Activated naive CD4-positive, alpha-beta T cell (primary cell): Measurements from ENCODE around the gene ABL1.

ENCODE experiments used
- DNase-seq, 4 experiments: peaks; one replicate each; lab custom pipeline; 2025; lab: John Stamatoyannopoulos, UW

The ABL1 gene

GRCh38 chr9:130872093-130872492 is 37.0 kb downstream of the ABL1 start:
- no peak for DNase-seq

GRCh38 chr9:130872508-130872907 is 37.5 kb downstream of the ABL1 start:
- DNase-seq = no peak

GRCh38 chr9:130872912-130873503 is 38.0 kb downstream of the ABL1 start:
- DNase-seq = no peak

GRCh38 chr9:130873966-130874365 is 38.9 kb downstream of the ABL1 start:
- no peak for DNase-seq

GRCh38 chr9:130874783-130875182 is 39.7 kb downstream of the ABL1 start:
- no peak for DNase-seq

GRCh38 chr9:130877300-130877699 is 42.2 kb downstream of the ABL1 start:
- no peak for DNase-seq

GRCh38 chr9:130878295-130878694 is 43.2 kb downstream of the ABL1 start:
- DNase-seq = no peak

- DNase-seq = no peak
Measured at GRCh38 chr9:130879863-130880411, 44.9 kb downstream of the ABL1 start.

GRCh38 chr9:130880599-130881220 is 45.7 kb downstream of the ABL1 start:
- no peak for DNase-seq

GRCh38 chr9:130881516-130881915 is 46.5 kb downstream of the ABL1 start:
- no peak for DNase-seq

- no peak for DNase-seq
Measured at GRCh38 chr9:130882696-130883225, 47.7 kb downstream of the ABL1 start.

GRCh38 chr9:130883479-130883878 is 48.4 kb downstream of the ABL1 start:
- DNase-seq = no peak

- no peak for DNase-seq
Measured at GRCh38 chr9:130884111-130884531, 49.1 kb downstream of the ABL1 start.

- no peak for DNase-seq
Measured at GRCh38 chr9:130884542-130885483, 49.8 kb downstream of the ABL1 start.

- no peak for DNase-seq
Measured at GRCh38 chr9:130885484-130886375, 50.7 kb downstream of the ABL1 start.

GRCh38 chr9:130886981-130887380 is 51.9 kb downstream of the ABL1 start:
- no peak for DNase-seq

GRCh38 chr9:130887494-130888144 is 52.6 kb downstream of the ABL1 start:
- no peak for DNase-seq

- no peak for DNase-seq
Measured at GRCh38 chr9:130888146-130888885, 53.3 kb downstream of the ABL1 start.

GRCh38 chr9:130890124-130890523 is 55.1 kb downstream of the ABL1 start:
- no peak for DNase-seq
